Left ventricle myocardium inferior (tissue), 1 donor: ENCODE results near the gene ST8SIA5. TPM values are rescaled to one million over a fixed set of nuclear protein-coding genes. Genes with fewer than 3 reads are reported as not detected.

Experiments used
- DNase-seq: peaks from one replicate; pipeline ENCODE4 v3.0.0-alpha.2; 2020
- H3K27ac ChIP-seq: fragments of 200-600 bp; replicated peaks from 2 replicates; pipeline ENCODE4 v1.8.0; 2021
- H3K27me3 ChIP-seq: fragments of 200-600 bp; 2 replicates; pipeline ENCODE4 v1.8.0; 2021; ENCODE audit warnings: low read depth
- H3K36me3 ChIP-seq: fragments of 200-600 bp; 2 replicates; pipeline ENCODE4 v1.8.0; 2021
- H3K4me1 ChIP-seq: fragments of 200-600 bp; 2 replicates; pipeline ENCODE4 v1.8.0; 2021
- H3K4me3 ChIP-seq: fragments of 200-600 bp; 2 replicates; pipeline ENCODE4 v1.8.0; 2021; ENCODE audit warnings: mild to moderate bottlenecking, moderate library complexity
- H3K9me3 ChIP-seq: fragments of 200-600 bp; replicated peaks from 2 replicates; pipeline ENCODE4 v1.8.0; 2021
- intact Hi-C: fragments of 100-400 bp; cut with micrococcal nuclease; formaldehyde crosslinking; loops from one replicate; pipeline ENCODE4 v1.11.0; 2022
- total RNA-seq: library from RNA; stranded (reverse); fragmentation: NEBNext Ultra II Directional; extraction: Animal tissue kit (Norgen Biotek cat#: 25700); gene quantifications from one replicate; pipeline ENCODE4 v1.2.1, GENCODE V29; 2021
- TF ChIP-seq, protein P1 (sequence below): fragments of 200-600 bp; IDR thresholded peaks from 2 replicates; pipeline ENCODE4 v1.8.0; 2021; ENCODE audit warnings: antibody characterized with exemption, mild to moderate bottlenecking, borderline replicate concordance
- donor health status: DM: no; HTN: yes; CAD: no; lungs with severe emphysema.

ST8SIA5 gene
- total RNA-seq, 1 donor from 2014 or later, result 6.2 TPM

DNA sequence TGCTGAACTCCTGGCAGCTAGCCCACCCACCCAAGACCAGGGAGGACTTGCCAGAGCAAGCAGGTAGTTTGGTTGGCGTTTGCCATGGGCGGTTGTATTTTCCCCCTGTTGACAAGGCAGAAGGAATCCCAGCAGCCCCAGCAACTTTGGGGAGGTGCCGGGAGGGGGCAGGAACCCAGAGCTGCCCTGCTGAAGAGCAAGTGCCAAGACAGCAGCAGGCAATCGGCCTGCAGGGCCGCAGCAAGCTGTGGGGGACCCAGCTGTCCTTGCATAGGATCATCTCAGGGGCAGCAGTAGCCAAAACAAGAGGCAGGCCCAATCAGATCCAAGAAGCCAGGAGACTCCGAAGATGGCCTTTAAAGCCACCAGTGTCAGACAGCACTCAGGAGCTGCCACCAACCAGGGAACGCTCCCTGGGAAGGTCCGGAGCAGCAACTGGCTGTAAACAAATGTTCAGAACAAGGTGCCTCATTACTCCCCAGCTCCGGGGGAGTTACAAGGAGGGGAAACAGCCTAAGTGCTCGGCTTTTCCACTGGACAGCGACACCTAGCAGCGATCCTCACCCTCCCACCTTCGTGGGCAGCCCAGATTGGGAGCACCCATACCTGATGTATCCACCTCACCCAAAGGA is 2.1 kb downstream of the ST8SIA5 start:
- TF ChIP-seq, protein P1, sequence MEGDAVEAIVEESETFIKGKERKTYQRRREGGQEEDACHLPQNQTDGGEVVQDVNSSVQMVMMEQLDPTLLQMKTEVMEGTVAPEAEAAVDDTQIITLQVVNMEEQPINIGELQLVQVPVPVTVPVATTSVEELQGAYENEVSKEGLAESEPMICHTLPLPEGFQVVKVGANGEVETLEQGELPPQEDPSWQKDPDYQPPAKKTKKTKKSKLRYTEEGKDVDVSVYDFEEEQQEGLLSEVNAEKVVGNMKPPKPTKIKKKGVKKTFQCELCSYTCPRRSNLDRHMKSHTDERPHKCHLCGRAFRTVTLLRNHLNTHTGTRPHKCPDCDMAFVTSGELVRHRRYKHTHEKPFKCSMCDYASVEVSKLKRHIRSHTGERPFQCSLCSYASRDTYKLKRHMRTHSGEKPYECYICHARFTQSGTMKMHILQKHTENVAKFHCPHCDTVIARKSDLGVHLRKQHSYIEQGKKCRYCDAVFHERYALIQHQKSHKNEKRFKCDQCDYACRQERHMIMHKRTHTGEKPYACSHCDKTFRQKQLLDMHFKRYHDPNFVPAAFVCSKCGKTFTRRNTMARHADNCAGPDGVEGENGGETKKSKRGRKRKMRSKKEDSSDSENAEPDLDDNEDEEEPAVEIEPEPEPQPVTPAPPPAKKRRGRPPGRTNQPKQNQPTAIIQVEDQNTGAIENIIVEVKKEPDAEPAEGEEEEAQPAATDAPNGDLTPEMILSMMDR, result peak; percentile 34
- peak overlapping the region; percentile 80 for H3K27ac ChIP-seq
- peaks cover 52% of the 10 kb centered on the region for H3K27me3 ChIP-seq
- H3K9me3 ChIP-seq, result no peaks in the 10 kb centered on the region
- no peak for DNase-seq
- H3K36me3 ChIP-seq, result no peaks in the 10 kb centered on the region
- intact Hi-C loops, result no loop called here
- H3K4me1 ChIP-seq, result peaks cover 39% of the 10 kb centered on the region
- H3K4me3 ChIP-seq, result peak overlapping the region; percentile 68

DNA sequence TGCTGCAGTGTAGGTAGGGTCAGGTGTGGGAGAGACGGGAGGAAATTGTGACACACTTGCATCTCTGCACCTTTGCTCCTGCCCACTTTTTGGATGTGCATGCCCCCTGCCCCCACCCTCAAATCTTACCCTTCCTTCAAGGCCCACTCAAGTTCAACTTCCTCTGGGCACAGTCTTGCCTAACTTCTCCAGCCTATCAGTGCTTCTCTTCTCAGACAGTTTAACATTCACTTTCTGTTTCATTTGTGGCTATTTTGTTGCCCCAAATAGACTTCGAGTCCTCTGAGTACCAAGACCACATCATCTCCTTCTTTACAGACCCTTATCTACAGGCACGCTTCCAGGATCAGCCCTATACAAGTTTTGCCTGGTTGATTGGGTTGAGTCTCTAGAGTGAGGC is 2.7 kb downstream of the ST8SIA5 start:
- Histone ChIP-seq H3K4me1 (peaks cover 38% of the 10 kb centered on the region), H3K4me3 (no peak overlapping the region), H3K27ac (no peak overlapping the region), H3K9me3 (no peaks in the 10 kb centered on the region), H3K27me3 (peaks cover 46% of the 10 kb centered on the region), H3K36me3 (no peaks in the 10 kb centered on the region)
- DNase-seq, result no peak
- intact Hi-C loops, result no loop called here
- TF ChIP-seq, protein P1, result no peak

DNA sequence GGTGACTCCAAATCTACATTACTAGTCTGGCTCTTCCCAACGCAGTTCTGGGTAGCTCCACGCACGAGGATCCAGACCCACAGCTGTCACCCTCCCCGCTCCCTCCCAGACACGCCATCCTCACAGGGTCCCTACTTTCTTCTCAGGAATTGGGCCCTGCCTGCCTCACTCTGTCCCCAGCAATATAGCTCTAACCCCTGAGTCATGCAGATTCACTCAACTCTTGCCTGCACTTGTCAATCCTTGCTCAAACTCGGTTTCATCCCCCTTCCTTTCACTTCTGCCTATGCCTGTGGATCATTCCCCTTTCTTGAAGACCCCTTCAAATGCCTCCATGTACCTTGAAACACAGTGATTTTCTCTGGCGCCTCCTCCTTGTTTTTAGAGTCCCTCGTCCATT is 5.0 kb downstream of the ST8SIA5 start:
- H3K27me3 ChIP-seq, result peaks cover 25% of the 10 kb centered on the region
- DNase-seq, result no peak
- intact Hi-C loops, result no loop called here

DNA sequence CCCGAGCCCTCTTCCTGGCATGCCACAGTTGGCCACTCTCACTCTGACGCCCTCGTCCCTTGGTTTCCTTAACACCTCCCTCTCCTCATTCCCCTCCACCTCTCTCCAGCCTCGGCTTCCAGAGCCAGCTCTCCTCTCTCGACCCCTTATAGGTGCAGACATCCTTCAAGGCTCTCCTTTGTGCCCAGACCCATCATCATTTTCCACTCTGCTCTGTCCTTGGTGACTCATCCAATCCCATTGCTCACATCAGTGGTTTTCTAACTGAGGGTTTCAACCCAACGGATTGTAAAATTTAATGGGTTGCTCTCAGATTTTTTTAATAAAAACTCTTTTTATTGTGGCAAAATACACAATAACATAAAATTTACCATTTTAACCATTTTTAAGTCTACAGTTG is 6.2 kb downstream of the ST8SIA5 start:
- H3K4me3 ChIP-seq, result no peak overlapping the region
- peaks cover 12% of the 10 kb centered on the region for H3K4me1 ChIP-seq
- no peaks in the 10 kb centered on the region for H3K36me3 ChIP-seq
- intact Hi-C loops, result no loop called here
- H3K27ac ChIP-seq, result no peak overlapping the region
- peaks cover 13% of the 10 kb centered on the region for H3K27me3 ChIP-seq
- H3K9me3 ChIP-seq, result peaks cover 5% of the 10 kb centered on the region
- no peak for DNase-seq
- TF ChIP-seq, protein P1, result no peak

More for the DNA sequence above, 5.0 kb downstream of the ST8SIA5 start:
- peaks cover 25% of the 10 kb centered on the region for H3K4me1 ChIP-seq
- H3K27ac ChIP-seq, result no peak overlapping the region
- TF ChIP-seq, protein P1, result no peak
- H3K9me3 ChIP-seq, result peaks cover 5% of the 10 kb centered on the region
- H3K36me3 ChIP-seq, result no peaks in the 10 kb centered on the region
- H3K4me3 ChIP-seq, result no peak overlapping the region

DNA sequence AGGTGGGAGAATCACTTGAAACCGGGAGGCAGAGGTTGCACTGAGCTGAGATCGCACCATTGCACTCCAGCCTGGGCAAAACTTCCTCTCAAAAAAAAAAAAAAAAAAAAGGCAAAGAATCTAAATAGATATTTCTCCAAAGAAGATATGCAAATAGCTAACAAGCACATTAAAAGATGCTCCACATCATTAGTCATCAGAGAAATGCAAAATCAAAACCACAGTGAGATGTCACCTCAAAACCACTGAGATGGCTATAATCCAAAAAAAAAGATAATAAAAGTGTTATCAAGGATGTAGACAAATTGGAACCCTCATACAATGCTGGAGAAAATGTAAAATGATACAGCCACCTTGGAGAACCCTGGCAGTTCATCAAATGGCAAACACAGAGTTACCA is 8.4 kb downstream of the ST8SIA5 start:
- Histone ChIP-seq H3K27ac (no peak overlapping the region), H3K27me3 (no peaks in the 10 kb centered on the region), H3K4me1 (no peaks in the 10 kb centered on the region), H3K4me3 (no peak overlapping the region), H3K36me3 (no peaks in the 10 kb centered on the region), H3K9me3 (peaks cover 5% of the 10 kb centered on the region)
- intact Hi-C loops, result no loop called here
- no peak for DNase-seq
- TF ChIP-seq, protein P1, result no peak
